ENCODE measurements around the gene LCOR.

Gene LCOR

DNA sequence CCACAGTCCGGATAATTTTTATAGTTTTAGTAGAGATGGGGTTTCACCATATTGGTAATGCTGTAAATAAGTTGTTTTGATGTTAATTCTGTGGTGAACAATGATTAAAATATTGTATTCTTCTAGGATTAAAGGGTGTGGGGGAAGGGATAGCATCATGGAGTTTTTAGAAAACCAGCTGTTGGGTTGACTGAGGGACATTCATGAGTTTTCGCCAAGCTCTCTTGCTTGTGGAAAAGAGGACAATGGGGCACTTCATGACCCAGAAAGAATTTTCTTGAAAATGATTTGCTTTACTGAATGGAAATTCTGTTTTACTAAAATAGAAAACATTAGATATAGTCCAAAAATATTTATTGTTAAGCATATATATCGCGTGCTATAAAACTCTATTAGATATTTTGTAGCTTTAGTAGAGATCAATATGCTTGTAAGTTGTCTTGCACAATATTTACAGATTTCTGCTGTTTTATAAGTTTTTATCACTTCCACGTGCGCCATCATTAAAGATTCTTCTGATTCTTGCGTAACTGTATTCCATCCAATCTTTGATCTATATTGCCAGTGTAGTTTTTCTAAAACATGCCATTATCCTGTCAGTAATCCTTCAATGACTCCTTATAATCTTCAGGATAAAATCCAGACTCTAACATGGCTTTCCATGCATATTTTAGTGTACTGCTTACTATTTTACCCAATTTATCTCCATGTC, 41.8 kb downstream of the LCOR start:
- no peak overlapping the region for H3K27ac ChIP-seq
- TF ChIP-seq, protein P1, sequence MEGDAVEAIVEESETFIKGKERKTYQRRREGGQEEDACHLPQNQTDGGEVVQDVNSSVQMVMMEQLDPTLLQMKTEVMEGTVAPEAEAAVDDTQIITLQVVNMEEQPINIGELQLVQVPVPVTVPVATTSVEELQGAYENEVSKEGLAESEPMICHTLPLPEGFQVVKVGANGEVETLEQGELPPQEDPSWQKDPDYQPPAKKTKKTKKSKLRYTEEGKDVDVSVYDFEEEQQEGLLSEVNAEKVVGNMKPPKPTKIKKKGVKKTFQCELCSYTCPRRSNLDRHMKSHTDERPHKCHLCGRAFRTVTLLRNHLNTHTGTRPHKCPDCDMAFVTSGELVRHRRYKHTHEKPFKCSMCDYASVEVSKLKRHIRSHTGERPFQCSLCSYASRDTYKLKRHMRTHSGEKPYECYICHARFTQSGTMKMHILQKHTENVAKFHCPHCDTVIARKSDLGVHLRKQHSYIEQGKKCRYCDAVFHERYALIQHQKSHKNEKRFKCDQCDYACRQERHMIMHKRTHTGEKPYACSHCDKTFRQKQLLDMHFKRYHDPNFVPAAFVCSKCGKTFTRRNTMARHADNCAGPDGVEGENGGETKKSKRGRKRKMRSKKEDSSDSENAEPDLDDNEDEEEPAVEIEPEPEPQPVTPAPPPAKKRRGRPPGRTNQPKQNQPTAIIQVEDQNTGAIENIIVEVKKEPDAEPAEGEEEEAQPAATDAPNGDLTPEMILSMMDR (conservative IDR thresholded peaks at IDR 0.05) = no peak

DNA sequence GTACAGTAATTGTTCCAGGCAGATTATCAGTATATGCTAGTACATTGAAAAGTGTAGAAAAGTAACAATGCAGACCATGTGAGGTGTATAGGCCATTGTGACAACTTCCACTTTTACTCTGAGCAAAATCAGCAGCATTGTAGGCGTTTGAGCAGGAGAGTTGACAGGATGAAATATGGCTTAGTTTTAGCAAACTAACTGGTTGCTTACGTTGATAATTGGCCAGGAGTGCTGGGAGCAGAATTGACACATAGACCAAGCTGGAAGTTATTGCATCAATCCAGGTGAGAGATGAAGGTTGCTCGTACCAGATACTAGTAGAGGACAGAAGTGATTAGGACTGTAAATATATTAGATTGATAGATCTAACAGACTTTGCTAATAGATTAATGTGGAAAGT, 46.0 kb downstream of the LCOR start:
- TF ChIP-seq, protein P1 (conservative IDR thresholded peaks at IDR 0.05) = no peak

DNA sequence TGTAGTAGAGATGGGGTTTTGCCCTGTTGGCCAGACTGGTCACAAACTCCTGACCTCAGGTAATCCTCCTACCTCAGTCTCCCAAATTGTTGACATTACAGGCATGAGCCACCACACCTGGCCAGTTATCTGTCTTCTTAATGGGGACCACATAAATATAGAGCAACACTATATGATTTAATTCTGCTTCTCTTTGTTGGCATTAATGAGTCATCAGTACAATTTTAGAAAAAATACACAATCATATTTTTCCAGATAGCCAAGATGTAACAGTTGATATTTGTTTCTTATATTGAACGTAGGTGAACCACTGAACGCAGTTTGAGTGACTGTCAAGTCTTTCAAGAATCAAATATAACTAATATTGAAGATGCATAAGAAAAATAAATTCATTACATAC, 48.5 kb downstream of the LCOR start:
- no peak overlapping the region for H3K27ac ChIP-seq
- TF ChIP-seq, protein P1 (conservative IDR thresholded peaks at IDR 0.05) = no peak

More for the DNA sequence above, 46.0 kb downstream of the LCOR start:
- no peak overlapping the region for H3K27ac ChIP-seq

DNA sequence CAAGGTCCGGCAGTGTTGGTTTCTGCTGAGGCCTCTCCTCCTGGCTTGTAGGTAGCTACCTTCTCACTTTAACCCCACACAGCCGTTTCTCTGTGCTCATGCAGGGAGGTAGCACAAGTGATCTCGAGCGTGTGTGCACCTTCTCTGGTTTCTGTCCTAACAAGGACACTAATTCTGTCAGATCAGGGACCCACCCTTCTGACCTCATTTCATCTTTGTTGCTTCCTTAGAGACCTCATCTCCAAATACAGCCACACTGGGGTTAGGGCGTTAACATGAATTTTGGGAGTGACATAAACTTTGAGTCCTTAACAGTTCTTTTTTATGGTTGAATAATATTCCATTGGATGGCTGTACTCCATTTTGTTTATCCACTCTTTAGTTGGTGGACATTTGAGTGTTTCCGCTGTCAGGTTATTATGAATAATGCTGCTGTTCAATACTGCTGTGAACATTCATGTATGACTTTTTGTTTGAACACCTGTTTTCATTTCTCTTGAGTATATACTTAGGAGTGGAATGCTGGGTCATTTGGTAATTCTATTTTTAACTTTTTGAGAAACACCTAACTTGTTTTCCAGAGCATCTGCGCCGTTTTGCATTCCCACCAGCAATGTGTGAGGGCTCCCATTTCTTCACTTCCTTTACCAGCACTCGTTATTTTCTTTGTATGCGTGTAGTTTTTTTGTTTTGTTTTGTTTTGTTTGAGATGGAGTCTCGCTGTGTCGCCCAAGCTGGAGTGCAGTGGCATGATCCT, 57.5 kb downstream of the LCOR start:
- H3K27ac ChIP-seq = no peak overlapping the region
- TF ChIP-seq, protein P1 (conservative IDR thresholded peaks at IDR 0.05) = no peak

DNA sequence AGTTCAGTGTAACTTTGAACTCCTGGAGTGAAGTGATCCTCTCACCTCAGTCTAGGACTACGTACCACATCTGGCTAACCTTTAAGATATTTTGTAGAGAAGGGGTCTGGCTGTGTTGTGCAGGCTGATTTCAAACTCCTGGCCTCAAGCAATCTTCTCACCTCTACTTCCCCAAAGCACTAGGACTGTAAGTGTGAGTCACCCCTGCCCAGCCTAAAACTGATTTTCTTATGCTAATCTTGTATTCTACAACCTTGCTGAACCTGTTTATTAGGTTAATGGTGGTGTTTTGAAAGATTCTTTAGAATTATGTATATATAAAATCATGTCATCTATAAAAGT, 58.0 kb downstream of the LCOR start:
- TF ChIP-seq, protein P1 (conservative IDR thresholded peaks at IDR 0.05) = no peak
- no peak overlapping the region for H3K27ac ChIP-seq

DNA sequence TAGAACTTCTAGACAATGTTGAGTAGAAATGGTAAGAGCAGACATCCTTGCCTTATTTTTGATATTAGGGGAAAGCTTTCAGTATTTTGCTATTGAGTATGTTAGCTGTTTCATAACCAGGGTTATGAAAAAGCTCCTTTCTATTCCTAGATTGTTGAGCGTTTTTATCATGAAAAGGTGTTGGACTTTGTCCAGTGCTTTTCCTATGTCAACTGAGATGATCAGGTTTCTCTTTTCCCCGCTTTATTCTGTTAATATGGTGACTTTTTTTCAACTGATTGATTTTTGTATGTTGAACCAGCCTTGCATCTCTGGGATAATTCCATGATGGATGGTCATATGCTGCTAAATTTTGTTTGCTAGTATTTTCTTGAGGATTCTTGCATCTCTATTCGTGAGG, 58.5 kb downstream of the LCOR start:
- TF ChIP-seq, protein P1 (conservative IDR thresholded peaks at IDR 0.05) = no peak
- H3K27ac ChIP-seq = no peak overlapping the region

DNA sequence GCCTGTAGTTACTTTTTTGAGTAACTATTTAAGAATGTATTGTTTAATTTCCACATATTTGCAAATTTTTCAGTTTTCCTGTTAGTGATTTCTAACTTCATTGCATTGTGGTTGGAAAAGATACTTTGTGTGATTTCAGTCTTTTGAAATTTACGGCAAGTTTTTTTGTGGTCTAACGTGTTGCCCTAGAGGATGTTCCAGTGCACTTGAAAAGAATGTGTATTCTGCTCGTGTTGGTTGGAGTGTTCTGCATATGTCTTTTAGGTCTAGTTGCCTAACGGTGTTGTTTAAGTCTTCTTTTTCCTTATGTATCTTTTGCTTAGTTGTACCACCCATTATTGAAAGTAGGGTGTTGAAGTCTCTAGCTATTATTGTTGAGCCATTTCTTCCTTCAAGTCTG, 59.7 kb downstream of the LCOR start:
- H3K27ac ChIP-seq = no peak overlapping the region
- TF ChIP-seq, protein P1 (conservative IDR thresholded peaks at IDR 0.05) = no peak
